Measurements from ENCODE around the gene AHR. TPM values are rescaled to one million over a fixed set of nuclear protein-coding genes. Genes with fewer than 3 reads are reported as not detected.

The AHR gene
- total RNA-seq, 1 donor from 2014 or later = 1.7 TPM

- no peak for TF ChIP-seq CTCF (IDR thresholded peaks at IDR 0.05; ENCODE audit: partially characterized antibody, unreplicated experiment)
- no peak for DNase-seq
- Mint-ChIP-seq H3K27me3 (ENCODE audit: unreplicated experiment) (no peaks in the 10 kb centered on the region), H3K4me3 (ENCODE audit: unreplicated experiment) (no peak overlapping the region), H3K4me1 (ENCODE audit: low read depth, unreplicated experiment) (no peaks in the 10 kb centered on the region), H3K36me3 (ENCODE audit: unreplicated experiment) (no peaks in the 10 kb centered on the region), H3K27ac (ENCODE audit: unreplicated experiment) (no peak overlapping the region), H3K9me3 (ENCODE audit: unreplicated experiment) (no peaks in the 10 kb centered on the region)
These were observed 9.3 kb upstream of the AHR start for GRCh38 chr7:17289074-17289645.

- DNase-seq = no peak
These were observed 5.6 kb upstream of the AHR start for GRCh38 chr7:17292843-17293242.

GRCh38 chr7:17293481-17293880 lies 5.0 kb upstream of the AHR start:
- Mint-ChIP-seq H3K9me3 (ENCODE audit: unreplicated experiment) (peaks cover 2% of the 10 kb centered on the region), H3K4me3 (ENCODE audit: unreplicated experiment) (no peak overlapping the region), H3K27ac (ENCODE audit: unreplicated experiment) (no peak overlapping the region), H3K27me3 (ENCODE audit: unreplicated experiment) (peaks cover 3% of the 10 kb centered on the region), H3K36me3 (ENCODE audit: unreplicated experiment) (no peaks in the 10 kb centered on the region), H3K4me1 (ENCODE audit: low read depth, unreplicated experiment) (no peaks in the 10 kb centered on the region)
- no peak for TF ChIP-seq CTCF (IDR thresholded peaks at IDR 0.05; ENCODE audit: partially characterized antibody, unreplicated experiment)
- no peak for DNase-seq

More at GRCh38 chr7:17292843-17293242, 5.6 kb upstream of the AHR start:
- Mint-ChIP-seq H3K4me3 (ENCODE audit: unreplicated experiment) (no peak overlapping the region), H3K36me3 (ENCODE audit: unreplicated experiment) (no peaks in the 10 kb centered on the region), H3K27me3 (ENCODE audit: unreplicated experiment) (no peaks in the 10 kb centered on the region), H3K4me1 (ENCODE audit: low read depth, unreplicated experiment) (no peaks in the 10 kb centered on the region), H3K27ac (ENCODE audit: unreplicated experiment) (no peak overlapping the region), H3K9me3 (ENCODE audit: unreplicated experiment) (peaks cover 2% of the 10 kb centered on the region)
- no peak for TF ChIP-seq CTCF (IDR thresholded peaks at IDR 0.05; ENCODE audit: partially characterized antibody, unreplicated experiment)

GRCh38 chr7:17297243-17297642 lies 1.2 kb upstream of the AHR start:
- no peak overlapping the region for H3K4me3 Mint-ChIP-seq (ENCODE audit: unreplicated experiment)
- H3K36me3 Mint-ChIP-seq (ENCODE audit: unreplicated experiment) = no peaks in the 10 kb centered on the region
- peaks cover 9% of the 10 kb centered on the region for H3K27me3 Mint-ChIP-seq (ENCODE audit: unreplicated experiment)
- no peak for TF ChIP-seq CTCF (IDR thresholded peaks at IDR 0.05; ENCODE audit: partially characterized antibody, unreplicated experiment)
- peaks cover 4% of the 10 kb centered on the region for H3K4me1 Mint-ChIP-seq (ENCODE audit: low read depth, unreplicated experiment)
- DNase-seq = no peak
- no peak overlapping the region for H3K27ac Mint-ChIP-seq (ENCODE audit: unreplicated experiment)
- peaks cover 2% of the 10 kb centered on the region for H3K9me3 Mint-ChIP-seq (ENCODE audit: unreplicated experiment)

GRCh38 chr7:17298840-17299482 lies 509 bp downstream of the AHR start:
- Mint-ChIP-seq H3K27ac (ENCODE audit: unreplicated experiment) (no peak overlapping the region), H3K4me3 (ENCODE audit: unreplicated experiment) (peak overlapping the region; percentile 84), H3K9me3 (ENCODE audit: unreplicated experiment) (peaks cover 2% of the 10 kb centered on the region), H3K4me1 (ENCODE audit: low read depth, unreplicated experiment) (peaks cover 4% of the 10 kb centered on the region), H3K27me3 (ENCODE audit: unreplicated experiment) (peaks cover 9% of the 10 kb centered on the region), H3K36me3 (ENCODE audit: unreplicated experiment) (no peaks in the 10 kb centered on the region)
- DNase-seq = peak; percentile 30
- no peak for TF ChIP-seq CTCF (IDR thresholded peaks at IDR 0.05; ENCODE audit: partially characterized antibody, unreplicated experiment)
